ENCODE data around the gene MYOCOS. TPM values are rescaled to one million over a fixed set of nuclear protein-coding genes. Genes with fewer than 3 reads are reported as not detected.
"Not testable (repeated sequence)": the region's sequence is repeated elsewhere in the genome, so short reads cannot be mapped to it uniquely, and the experiment has no call there.

Gene MYOCOS
- not detected in 2 replicates for total RNA-seq (2014; rRNA removed; shearing (Covaris generic))
- polyA plus RNA-seq (2015; cell fraction: cytosol; rRNA removed), result not detected in 2 replicates
- polyA plus RNA-seq (2015; cell fraction: nucleus; rRNA removed), result not detected in 2 replicates

DNA sequence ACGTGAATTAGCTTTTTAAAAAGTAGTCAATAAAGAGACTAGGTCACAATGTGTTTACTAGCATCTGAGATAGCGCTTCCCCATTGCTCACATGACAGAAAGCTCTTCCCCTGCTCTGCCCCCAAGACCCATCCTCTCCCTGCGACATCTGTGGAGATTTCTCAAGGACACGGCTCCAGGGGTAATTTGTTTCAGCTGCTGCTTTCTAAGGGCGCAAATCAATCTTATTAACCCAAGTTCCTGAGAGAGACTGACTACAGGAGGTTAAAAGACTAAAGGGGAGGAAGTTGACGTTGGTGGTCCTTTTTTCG is at the start of gene MYOCOS:
TSS of gene MYOCOS (plus strand) at position 92 of the 311 bp plus-strand sequence. CDS start 1,641 bp downstream, outside the sequence.
- in situ Hi-C loops (cut with HindIII; ENCODE audit: low pct_unique_long_range_greater_than_20kb, low sequenced_read_pairs), result no loop called here
- no peak for DNase-seq (ENCODE audit: low read depth, low spot score)

DNA sequence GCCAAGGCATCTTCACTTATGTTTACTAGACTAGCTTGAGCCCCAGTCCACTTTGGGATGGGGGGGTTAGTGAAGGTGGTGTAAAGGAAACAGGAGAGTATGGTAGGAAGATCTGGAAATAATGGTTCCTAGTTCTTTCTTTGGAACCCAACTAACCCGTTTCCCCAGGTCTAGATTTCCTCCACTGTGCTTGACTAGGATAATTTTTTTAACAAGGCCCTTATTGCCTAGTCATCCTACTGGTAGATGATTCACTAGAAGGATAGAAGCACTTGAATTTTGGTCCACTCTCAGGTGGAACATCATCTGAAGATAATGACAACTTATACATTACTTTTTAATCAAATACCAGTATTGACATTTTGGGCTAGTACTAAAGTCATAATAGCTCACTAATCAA is 45.9 kb upstream of the MYOCOS start:
- no peak for DNase-seq (ENCODE audit: low read depth, low spot score)
- in situ Hi-C loops (cut with HindIII; ENCODE audit: low pct_unique_long_range_greater_than_20kb, low sequenced_read_pairs), result no loop called here

- in situ Hi-C loops (cut with HindIII; ENCODE audit: low pct_unique_long_range_greater_than_20kb, low sequenced_read_pairs), result no loop called here
These were observed 40.8 kb upstream of the MYOCOS start for GRCh38 chr1:171581226-171581625.

GRCh38 chr1:171581766-171582165 is 40.3 kb upstream of the MYOCOS start:
- in situ Hi-C loops (cut with HindIII; ENCODE audit: low pct_unique_long_range_greater_than_20kb, low sequenced_read_pairs), result no loop called here
- DNase-seq (ENCODE audit: low read depth, low spot score), result no peak

More at GRCh38 chr1:171581226-171581625, 40.8 kb upstream of the MYOCOS start:
- DNase-seq (ENCODE audit: low read depth, low spot score), result no peak

DNA sequence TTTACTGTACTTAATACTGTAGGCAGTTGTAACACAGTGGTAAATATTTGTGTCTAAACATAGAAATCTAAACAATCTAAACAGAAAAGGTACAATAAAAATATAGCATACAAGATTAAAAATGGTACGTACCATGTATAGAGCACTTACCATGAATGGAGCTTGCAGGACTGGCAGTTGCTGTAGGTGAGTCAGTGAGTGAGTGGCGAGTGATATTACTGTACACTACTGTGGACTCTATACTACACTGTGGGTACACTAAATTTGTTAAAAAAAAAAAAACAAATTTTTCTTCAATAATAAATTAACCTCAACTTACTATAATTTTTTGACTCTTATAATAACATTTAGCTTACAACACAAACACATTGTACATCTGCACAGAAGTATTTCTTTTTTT is 39.5 kb upstream of the MYOCOS start:
- no peak for DNase-seq (ENCODE audit: low read depth, low spot score)
- in situ Hi-C loops (cut with HindIII; ENCODE audit: low pct_unique_long_range_greater_than_20kb, low sequenced_read_pairs), result no loop called here

GRCh38 chr1:171583591-171584201 is 38.3 kb upstream of the MYOCOS start:
- DNase-seq (ENCODE audit: low read depth, low spot score), result no peak
- in situ Hi-C loops (cut with HindIII; ENCODE audit: low pct_unique_long_range_greater_than_20kb, low sequenced_read_pairs), result no loop called here

- no peak for DNase-seq (ENCODE audit: low read depth, low spot score)
- in situ Hi-C loops (cut with HindIII; ENCODE audit: low pct_unique_long_range_greater_than_20kb, low sequenced_read_pairs), result no loop called here
These were observed 36.3 kb upstream of the MYOCOS start for GRCh38 chr1:171585715-171586114.

DNA sequence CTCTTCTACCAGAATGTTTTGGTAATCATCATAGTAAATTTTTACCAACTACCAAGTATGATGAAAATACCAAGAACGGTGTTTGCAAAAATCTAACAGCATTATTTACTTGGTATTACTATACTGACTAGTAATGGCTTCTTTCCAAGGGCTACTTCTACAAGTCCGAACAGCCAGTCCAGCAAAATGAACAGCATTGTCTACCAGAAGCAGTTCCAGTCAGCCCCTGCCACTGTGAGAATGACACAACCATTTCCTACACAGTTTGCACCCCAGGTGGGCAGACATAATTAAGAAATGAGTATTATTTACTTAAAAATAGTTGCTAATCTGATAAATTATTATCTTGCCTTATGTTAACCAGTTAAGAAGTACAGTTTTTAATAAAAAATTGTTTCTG is 33.8 kb upstream of the MYOCOS start:
- in situ Hi-C loops (cut with HindIII; ENCODE audit: low pct_unique_long_range_greater_than_20kb, low sequenced_read_pairs), result no loop called here

GRCh38 chr1:171590022-171590421 is 32.0 kb upstream of the MYOCOS start:
- in situ Hi-C loops (cut with HindIII; ENCODE audit: low pct_unique_long_range_greater_than_20kb, low sequenced_read_pairs), result no loop called here
- DNase-seq (ENCODE audit: low read depth, low spot score), result no peak

More for the DNA sequence above, 33.8 kb upstream of the MYOCOS start:
- DNase-seq (ENCODE audit: low read depth, low spot score), result no peak

DNA sequence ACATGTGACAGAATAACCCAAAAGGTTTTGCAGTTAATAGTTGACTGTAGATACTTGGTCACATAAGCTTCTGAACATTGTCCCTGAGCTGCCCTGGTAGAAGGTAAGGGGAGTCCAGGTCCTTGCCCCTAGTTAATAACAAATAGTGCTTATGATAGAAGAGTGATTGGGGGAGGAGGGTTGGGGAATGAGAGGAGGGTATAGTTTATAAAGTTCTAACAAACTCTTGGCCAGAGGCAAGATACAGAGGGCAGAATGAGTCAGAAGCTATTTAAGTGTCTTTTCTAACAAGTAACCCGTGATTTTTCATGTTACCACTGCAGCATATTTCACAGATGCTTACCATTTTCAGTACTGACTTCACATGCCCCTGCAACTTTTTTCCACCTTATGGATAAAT is 26.7 kb upstream of the MYOCOS start:
- in situ Hi-C loops (cut with HindIII; ENCODE audit: low pct_unique_long_range_greater_than_20kb, low sequenced_read_pairs), result no loop called here
- DNase-seq (ENCODE audit: low read depth, low spot score), result peak; percentile 46

DNA sequence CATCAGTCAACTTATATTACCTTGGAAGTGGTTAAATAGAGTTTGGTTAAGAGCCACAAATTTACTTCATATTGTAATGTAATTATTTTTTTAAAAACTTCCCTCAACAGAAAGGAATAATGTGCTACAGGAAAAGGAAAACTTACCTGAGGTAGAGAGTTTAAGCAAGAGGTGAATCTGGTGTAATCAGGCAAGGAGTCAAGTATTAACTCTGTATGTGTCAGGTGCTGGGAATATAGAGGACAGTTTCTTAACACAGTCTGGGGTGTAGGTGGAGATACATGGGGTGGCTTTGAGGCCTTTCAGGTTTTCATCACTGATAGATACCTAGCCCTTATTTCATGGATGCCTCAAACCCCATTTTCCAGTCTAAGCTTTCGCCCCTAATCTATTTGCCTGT is 25.9 kb upstream of the MYOCOS start:
- DNase-seq (ENCODE audit: low read depth, low spot score), result no peak
- in situ Hi-C loops (cut with HindIII; ENCODE audit: low pct_unique_long_range_greater_than_20kb, low sequenced_read_pairs), result no loop called here

DNA sequence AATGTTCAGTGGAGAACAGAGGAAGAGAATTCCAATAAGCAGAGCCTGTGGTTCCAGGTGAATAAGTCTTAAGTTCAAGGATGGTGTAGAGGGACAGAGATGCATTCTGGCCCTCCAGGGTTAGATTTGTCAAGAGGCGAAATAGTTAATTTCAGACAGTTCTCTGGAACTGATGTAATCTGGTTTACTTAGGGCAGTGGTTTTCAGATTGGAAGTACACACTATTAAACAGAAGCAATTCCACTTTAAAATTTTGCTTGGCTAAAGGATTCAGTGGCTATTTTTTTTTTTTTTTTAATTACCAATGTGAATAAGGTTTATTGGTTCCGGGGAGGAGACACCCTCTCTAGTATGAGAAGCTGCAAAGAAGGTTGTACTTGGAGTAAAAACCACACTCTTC is 25.3 kb upstream of the MYOCOS start:
- in situ Hi-C loops (cut with HindIII; ENCODE audit: low pct_unique_long_range_greater_than_20kb, low sequenced_read_pairs), result no loop called here
- DNase-seq (ENCODE audit: low read depth, low spot score), result no peak

DNA sequence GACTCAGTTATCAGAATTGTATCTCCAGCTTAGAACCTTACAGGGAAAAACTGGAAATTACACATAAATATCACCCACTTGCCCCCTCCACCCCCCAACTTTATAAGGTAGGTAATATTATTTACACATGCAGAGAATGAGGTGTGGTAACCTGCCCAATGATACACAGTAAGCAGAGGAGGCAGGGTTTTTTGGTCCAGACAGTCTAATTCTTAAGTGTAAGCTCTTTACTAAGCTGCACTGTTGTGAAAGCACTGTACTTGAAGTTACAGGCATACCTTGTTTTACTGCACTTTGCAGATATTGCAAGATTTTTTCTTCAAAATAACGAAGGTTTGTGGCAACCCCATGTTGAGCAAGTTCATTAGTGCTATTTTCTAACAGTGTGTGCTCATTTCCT is 24.8 kb upstream of the MYOCOS start:
- in situ Hi-C loops (cut with HindIII; ENCODE audit: low pct_unique_long_range_greater_than_20kb, low sequenced_read_pairs), result no loop called here
- DNase-seq (ENCODE audit: low read depth, low spot score), result no peak

GRCh38 chr1:171600310-171600709 is 21.7 kb upstream of the MYOCOS start:
- in situ Hi-C loops (cut with HindIII; ENCODE audit: low pct_unique_long_range_greater_than_20kb, low sequenced_read_pairs), result not testable (repeated sequence)

DNA sequence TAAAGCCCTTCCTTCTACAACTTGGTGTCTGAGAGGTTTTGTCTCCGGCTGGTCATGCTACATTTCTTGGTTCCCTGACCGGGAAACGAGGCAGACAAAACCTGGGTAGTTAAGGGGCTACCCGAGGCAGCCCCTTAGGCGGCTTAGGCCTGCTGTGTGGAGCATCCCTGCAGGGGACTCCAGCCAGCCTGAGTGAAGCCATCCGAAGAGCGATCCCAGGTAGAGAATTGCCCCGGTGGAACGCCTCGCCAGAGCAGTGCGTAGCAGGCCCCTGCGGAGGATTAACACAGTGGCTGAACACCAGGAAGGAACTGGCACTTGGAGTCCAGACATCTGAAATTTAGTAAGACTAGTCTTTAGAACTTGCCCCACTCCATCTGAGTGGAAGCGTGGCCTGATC is 21.2 kb upstream of the MYOCOS start:
- no peak for DNase-seq (ENCODE audit: low read depth, low spot score)
- in situ Hi-C loops (cut with HindIII; ENCODE audit: low pct_unique_long_range_greater_than_20kb, low sequenced_read_pairs), result no loop called here

More at GRCh38 chr1:171600310-171600709, 21.7 kb upstream of the MYOCOS start:
- DNase-seq (ENCODE audit: low read depth, low spot score), result not testable (repeated sequence)

- in situ Hi-C loops (cut with HindIII; ENCODE audit: low pct_unique_long_range_greater_than_20kb, low sequenced_read_pairs), result not testable (repeated sequence)
These were observed 19.0 kb upstream of the MYOCOS start for GRCh38 chr1:171603042-171603441.

GRCh38 chr1:171606402-171606941 is 15.6 kb upstream of the MYOCOS start:
- no peak for DNase-seq (ENCODE audit: low read depth, low spot score)
- in situ Hi-C loops (cut with HindIII; ENCODE audit: low pct_unique_long_range_greater_than_20kb, low sequenced_read_pairs), result no loop called here

More at GRCh38 chr1:171603042-171603441, 19.0 kb upstream of the MYOCOS start:
- DNase-seq (ENCODE audit: low read depth, low spot score), result not testable (repeated sequence)

DNA sequence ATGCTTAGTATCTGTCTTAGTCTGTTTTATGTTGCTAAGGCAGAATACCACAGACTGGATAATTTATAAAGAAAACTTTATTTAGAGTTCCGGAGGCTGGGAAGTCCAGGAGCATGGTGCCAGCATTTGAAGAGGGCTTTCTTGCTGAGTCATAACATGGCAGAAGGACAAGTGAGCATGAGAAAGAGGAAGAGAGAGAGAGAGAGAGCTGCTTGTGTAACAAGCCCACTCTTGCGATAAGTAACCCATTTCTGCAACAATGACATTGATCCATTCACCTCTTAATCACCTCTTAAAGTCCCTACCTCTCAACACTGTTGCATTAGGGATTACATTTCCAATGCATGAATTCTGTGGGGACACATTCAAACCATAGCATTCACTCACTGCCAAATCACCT is 11.7 kb upstream of the MYOCOS start:
- in situ Hi-C loops (cut with HindIII; ENCODE audit: low pct_unique_long_range_greater_than_20kb, low sequenced_read_pairs), result no loop called here
- DNase-seq (ENCODE audit: low read depth, low spot score), result no peak

GRCh38 chr1:171611306-171611705 is 10.7 kb upstream of the MYOCOS start:
- no peak for DNase-seq (ENCODE audit: low read depth, low spot score)
- in situ Hi-C loops (cut with HindIII; ENCODE audit: low pct_unique_long_range_greater_than_20kb, low sequenced_read_pairs), result no loop called here

All from SK-MEL-5 (cell line).